Activated CD4-positive, alpha-beta memory T cell treated with anti-CD3 and anti-CD28 coated beads for 36 hours (primary cell): ENCODE results near the gene BCAT1. TPM values are rescaled to one million over a fixed set of nuclear protein-coding genes. Genes with fewer than 3 reads are reported as not detected.
"Not testable (repeated sequence)": the region's sequence is repeated elsewhere in the genome, so short reads cannot be mapped to it uniquely, and the experiment has no call there.

Source experiments
- CTCF ChIA-PET: fragments of 350-600 bp; sonication (Branson Sonifier 250); formaldehyde crosslinking; loops from one replicate; lab custom pipeline; 2021; ENCODE audit warnings: antibody characterized with exemption, inconsistent platforms; lab: Charles Lee
- POLR2A ChIA-PET: fragments of 350-600 bp; sonication (Branson Sonifier 250); formaldehyde crosslinking; loops from one replicate; lab custom pipeline; 2021; ENCODE audit warnings: antibody characterized with exemption; lab: Charles Lee
- DNase-seq: peaks from one replicate; pipeline ENCODE4 v3.0.0-alpha.2; 2020
- H3K27ac Mint-ChIP-seq: one replicate; pipeline ENCODE4 v1.8.0; 2021; ENCODE audit warnings: mixed read lengths
- H3K27me3 Mint-ChIP-seq: one replicate; pipeline ENCODE4 v1.8.0; 2021; ENCODE audit warnings: mixed read lengths
- H3K36me3 Mint-ChIP-seq: one replicate; pipeline ENCODE4 v1.8.0; 2021; ENCODE audit warnings: mixed read lengths
- H3K4me1 Mint-ChIP-seq: one replicate; pipeline ENCODE4 v1.8.0; 2021; ENCODE audit warnings: low read depth, mixed read lengths
- H3K4me3 Mint-ChIP-seq: one replicate; pipeline ENCODE4 v1.8.0; 2021; ENCODE audit warnings: mild to moderate bottlenecking, mixed read lengths
- H3K9me3 Mint-ChIP-seq: one replicate; pipeline ENCODE4 v1.8.0; 2021; ENCODE audit warnings: mixed read lengths
- intact Hi-C: fragments of 100-400 bp; cut with micrococcal nuclease; formaldehyde crosslinking; loops from one replicate; pipeline ENCODE4 v1.15.1; 2023
- total RNA-seq, 2 experiments: library from RNA; stranded (reverse); gene quantifications; one replicate each; pipeline ENCODE4 v1.2.3, GENCODE V29; 2021

Gene BCAT1
- total RNA-seq, 2 experiments from 2014 or later: 17.6 to 20.4 TPM

DNA sequence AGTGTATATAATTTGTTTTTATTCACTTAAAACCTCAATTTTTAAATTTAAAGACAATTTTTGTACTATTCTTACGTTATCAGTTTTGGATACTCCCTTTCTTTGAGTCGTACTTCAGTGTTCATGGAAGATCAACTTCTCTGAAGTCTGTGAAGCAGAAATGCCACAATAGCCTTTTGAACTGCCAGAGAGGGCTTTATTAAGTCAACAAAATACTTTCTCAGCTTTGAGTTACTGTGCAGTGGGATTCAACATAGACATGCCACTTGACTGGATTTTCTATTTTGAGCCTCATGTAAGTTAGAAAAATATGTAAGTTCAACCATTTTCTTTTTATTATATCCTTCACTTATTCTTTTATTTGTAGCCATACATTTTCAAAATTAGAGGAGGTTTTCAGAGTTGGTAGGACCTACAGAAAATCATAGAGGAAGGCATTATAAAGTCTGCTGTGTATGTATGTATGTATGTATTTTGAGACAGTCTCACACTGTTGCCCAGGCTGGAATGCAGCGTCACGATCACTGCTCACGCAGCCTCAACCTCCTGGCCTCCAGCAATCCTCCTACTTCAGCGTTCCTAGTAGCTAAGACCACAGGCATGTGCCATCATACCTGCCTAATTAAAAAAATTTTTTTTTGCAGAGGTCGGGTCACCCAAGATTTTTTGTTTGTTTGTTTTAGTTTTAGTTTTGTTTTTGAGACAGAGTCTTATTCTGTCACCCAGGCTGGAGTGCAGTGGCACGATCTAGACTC, 31.3 kb upstream of the BCAT1 start:
- no peak for DNase-seq
- Mint-ChIP-seq H3K9me3 (peaks cover 14% of the 10 kb centered on the region), H3K27ac (no peak overlapping the region), H3K27me3 (peaks cover 6% of the 10 kb centered on the region), H3K4me3 (no peak overlapping the region), H3K36me3 (peaks cover 5% of the 10 kb centered on the region), H3K4me1 (no peaks in the 10 kb centered on the region)
- CTCF ChIA-PET: interaction anchor here (1.3 to 2.0 kb wide), 2 partner anchors 11 kb away, joined by 4 to 9 read pairs; no protein-coding TSS in a partner anchor
- POLR2A ChIA-PET: no interaction called here
- intact Hi-C loops: no loop called here

DNA sequence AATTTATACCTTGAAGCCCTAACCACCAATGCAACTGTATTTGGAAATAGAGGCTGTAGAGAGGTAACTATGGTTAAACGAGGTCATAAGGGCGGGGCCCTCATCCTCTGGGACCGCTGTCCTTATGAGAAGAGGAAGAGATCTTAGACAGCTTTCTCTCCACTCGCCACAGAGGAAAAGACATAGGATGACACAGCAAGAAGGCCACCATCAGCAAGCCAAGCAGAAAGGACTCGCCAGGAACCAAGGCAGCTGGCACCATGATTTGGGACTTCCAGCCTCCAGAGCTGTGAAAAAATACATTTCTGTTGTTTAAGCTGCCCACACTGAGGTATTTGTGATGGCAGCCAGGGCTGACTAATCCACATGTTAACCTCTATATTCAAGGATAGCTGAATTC, 30.4 kb upstream of the BCAT1 start:
- no peaks in the 10 kb centered on the region for H3K4me1 Mint-ChIP-seq

DNA sequence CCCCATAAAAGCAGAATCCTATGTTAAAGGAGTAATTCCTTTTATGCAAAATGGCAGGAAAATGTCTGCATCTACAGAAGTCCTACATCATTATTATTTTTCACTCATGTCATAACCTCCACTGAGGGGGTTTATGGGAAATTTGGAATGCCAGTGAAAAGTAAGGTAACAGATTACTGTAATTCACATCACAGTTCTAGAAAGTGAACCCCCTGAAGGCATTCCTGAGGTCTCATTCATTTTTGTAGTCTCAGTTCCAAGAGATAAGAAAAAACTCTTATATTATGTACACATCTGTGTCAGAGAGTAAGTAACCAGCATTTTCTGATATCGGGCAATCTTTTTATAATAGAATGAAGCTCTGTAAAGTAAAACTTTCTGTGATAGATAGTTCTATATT, 28.8 kb upstream of the BCAT1 start:
- intact Hi-C loops: no loop called here
- H3K9me3 Mint-ChIP-seq: peaks cover 6% of the 10 kb centered on the region
- POLR2A ChIA-PET: no interaction called here

More for the DNA sequence above, 30.4 kb upstream of the BCAT1 start:
- no peak overlapping the region for H3K4me3 Mint-ChIP-seq
- peaks cover 6% of the 10 kb centered on the region for H3K27me3 Mint-ChIP-seq
- ChIA-PET POLR2A (no interaction called here), CTCF (interaction anchor here (1.3 to 2.0 kb wide), 2 partner anchors 10 to 12 kb away, joined by 4 to 9 read pairs; no protein-coding TSS in a partner anchor)
- no peak for DNase-seq
- intact Hi-C loops: no loop called here
- peaks cover 13% of the 10 kb centered on the region for H3K9me3 Mint-ChIP-seq
- no peak overlapping the region for H3K27ac Mint-ChIP-seq
- peaks cover 5% of the 10 kb centered on the region for H3K36me3 Mint-ChIP-seq

DNA sequence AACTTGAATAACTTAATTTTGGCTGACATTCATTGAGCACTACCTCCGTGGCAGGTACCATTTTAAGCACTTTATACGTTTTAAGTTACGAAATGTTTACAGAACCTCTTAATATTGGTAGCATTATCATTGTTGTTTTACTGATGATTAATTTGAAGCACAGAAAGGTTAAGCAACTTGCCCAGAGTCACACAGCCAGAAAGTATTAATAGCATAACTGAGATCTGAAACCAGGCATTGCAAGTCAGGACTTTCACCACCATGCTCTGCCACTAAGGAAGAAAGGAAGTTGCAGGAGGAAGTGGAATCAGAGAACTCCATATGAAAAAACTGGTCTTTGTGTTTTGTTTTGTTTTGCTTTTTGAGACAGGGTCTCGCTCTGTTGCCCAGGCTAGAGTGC, 28.2 kb upstream of the BCAT1 start:
- no peak overlapping the region for H3K27ac Mint-ChIP-seq
- H3K36me3 Mint-ChIP-seq: no peaks in the 10 kb centered on the region
- ChIA-PET CTCF (interaction anchor here (0.6 kb wide), 1 partner anchor 154 kb away, joined by 3 read pairs; no protein-coding TSS in a partner anchor), POLR2A (no interaction called here)
- H3K4me1 Mint-ChIP-seq: no peaks in the 10 kb centered on the region
- H3K27me3 Mint-ChIP-seq: peaks cover 5% of the 10 kb centered on the region
- intact Hi-C loops: no loop called here
- no peaks in the 10 kb centered on the region for H3K9me3 Mint-ChIP-seq
- DNase-seq: no peak
- H3K4me3 Mint-ChIP-seq: no peak overlapping the region

More for the DNA sequence above, 28.8 kb upstream of the BCAT1 start:
- H3K4me1 Mint-ChIP-seq: no peaks in the 10 kb centered on the region
- no peak for DNase-seq
- peaks cover 5% of the 10 kb centered on the region for H3K27me3 Mint-ChIP-seq
- no peak overlapping the region for H3K4me3 Mint-ChIP-seq
- H3K36me3 Mint-ChIP-seq: peaks cover 5% of the 10 kb centered on the region
- H3K27ac Mint-ChIP-seq: no peak overlapping the region
- CTCF ChIA-PET: no interaction called here

DNA sequence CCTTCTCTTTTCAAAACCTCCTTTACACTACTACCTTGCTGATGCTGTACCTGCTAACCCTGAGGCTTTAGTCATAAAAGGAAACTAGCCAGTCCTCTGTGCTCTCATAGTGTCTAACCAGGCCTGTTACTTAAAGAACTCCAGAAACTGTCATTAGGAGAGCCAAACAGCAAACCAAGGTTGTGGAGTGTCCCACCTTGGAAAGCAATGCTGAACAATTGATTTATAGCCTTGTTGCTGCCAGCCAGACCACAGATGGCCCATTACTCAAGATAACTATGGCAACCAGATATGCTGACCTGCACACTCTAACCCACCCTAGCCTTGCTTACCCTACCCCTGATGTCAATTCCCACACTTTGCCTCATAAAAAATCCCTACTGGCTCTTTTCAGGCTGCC, 26.5 kb upstream of the BCAT1 start:
- Mint-ChIP-seq H3K36me3 (no peaks in the 10 kb centered on the region), H3K27ac (no peak overlapping the region), H3K4me1 (no peaks in the 10 kb centered on the region), H3K9me3 (no peaks in the 10 kb centered on the region), H3K4me3 (no peak overlapping the region), H3K27me3 (peaks cover 5% of the 10 kb centered on the region)
- intact Hi-C loops: no loop called here
- ChIA-PET CTCF (no interaction called here), POLR2A (no interaction called here)
- DNase-seq: no peak

DNA sequence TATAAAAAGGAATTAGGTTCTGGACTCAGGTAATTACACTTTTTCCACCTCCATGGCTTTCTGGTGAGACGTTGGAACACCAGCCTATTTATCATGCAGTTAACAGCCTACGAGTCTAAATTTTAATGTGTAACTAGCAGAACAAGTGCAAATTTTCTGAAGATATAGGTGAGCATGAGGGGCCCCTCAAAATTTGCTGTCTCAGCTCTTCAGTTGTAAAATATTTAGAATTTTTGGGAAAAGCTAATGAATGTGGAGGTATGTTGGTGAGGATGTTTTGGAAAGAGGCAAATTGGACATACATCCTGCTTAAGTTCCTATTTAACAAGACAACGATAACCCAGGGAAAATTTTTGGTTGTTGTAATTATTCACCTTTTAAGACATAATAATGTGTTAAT, 25.3 kb upstream of the BCAT1 start:
- Mint-ChIP-seq H3K27ac (no peak overlapping the region), H3K9me3 (no peaks in the 10 kb centered on the region), H3K4me3 (no peak overlapping the region), H3K27me3 (peaks cover 4% of the 10 kb centered on the region), H3K36me3 (no peaks in the 10 kb centered on the region), H3K4me1 (no peaks in the 10 kb centered on the region)
- no peak for DNase-seq
- intact Hi-C loops: no loop called here
- ChIA-PET POLR2A (no interaction called here), CTCF (no interaction called here)

DNA sequence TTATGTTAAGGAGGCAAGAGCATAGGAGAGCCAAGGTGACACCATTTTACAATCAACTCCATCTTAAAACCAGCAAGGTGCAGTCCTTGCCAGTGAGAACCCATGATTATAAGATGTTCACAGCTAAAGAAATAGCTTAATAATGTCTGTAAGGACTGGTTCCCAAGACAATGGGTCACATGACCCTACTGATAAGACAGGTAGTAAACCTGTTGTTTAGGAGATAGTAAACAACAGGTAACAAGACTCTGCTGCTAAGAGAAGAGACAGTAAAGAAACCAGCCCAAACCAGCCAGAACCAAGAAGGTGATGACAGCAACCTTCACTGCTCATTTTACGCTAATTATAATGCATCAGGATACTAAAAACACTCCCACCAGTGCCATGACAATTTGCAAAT, 23.2 kb upstream of the BCAT1 start:
- no peak overlapping the region for H3K27ac Mint-ChIP-seq
- POLR2A ChIA-PET: no interaction called here
- no peak overlapping the region for H3K4me3 Mint-ChIP-seq
- CTCF ChIA-PET: interaction anchor here (0.6 to 1.3 kb wide), 2 partner anchors 19 to 21 kb away, joined by 4 to 5 read pairs; no protein-coding TSS in a partner anchor
- peaks cover 3% of the 10 kb centered on the region for H3K27me3 Mint-ChIP-seq
- intact Hi-C loops: no loop called here
- H3K4me1 Mint-ChIP-seq: no peaks in the 10 kb centered on the region
- DNase-seq: no peak
- H3K36me3 Mint-ChIP-seq: no peaks in the 10 kb centered on the region
- H3K9me3 Mint-ChIP-seq: no peaks in the 10 kb centered on the region

DNA sequence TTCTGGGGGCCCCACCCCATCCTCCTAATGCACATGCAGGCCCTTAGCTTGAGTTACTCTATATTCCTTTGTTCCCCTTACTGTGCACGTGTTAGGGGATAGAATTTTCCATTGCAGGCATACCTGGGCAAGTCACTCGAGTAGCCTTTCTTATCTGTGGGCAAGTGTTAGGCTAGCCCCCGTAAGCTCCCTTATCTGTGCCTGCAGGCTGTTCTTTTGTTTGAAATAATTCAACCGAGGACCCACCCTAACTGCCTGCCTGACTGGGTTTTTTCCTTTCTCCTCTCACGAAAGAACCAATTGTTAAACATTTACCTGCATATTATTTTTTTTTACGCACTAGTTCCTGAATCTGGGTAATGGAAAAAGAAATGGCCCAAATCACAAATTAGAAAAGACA, 21.3 kb upstream of the BCAT1 start:
- ChIA-PET POLR2A (no interaction called here), CTCF (no interaction called here)
- H3K4me3 Mint-ChIP-seq: no peak overlapping the region
- H3K4me1 Mint-ChIP-seq: no peaks in the 10 kb centered on the region
- DNase-seq: no peak
- no peaks in the 10 kb centered on the region for H3K36me3 Mint-ChIP-seq
- intact Hi-C loops: no loop called here
- no peaks in the 10 kb centered on the region for H3K27me3 Mint-ChIP-seq
- no peak overlapping the region for H3K27ac Mint-ChIP-seq
- H3K9me3 Mint-ChIP-seq: no peaks in the 10 kb centered on the region

DNA sequence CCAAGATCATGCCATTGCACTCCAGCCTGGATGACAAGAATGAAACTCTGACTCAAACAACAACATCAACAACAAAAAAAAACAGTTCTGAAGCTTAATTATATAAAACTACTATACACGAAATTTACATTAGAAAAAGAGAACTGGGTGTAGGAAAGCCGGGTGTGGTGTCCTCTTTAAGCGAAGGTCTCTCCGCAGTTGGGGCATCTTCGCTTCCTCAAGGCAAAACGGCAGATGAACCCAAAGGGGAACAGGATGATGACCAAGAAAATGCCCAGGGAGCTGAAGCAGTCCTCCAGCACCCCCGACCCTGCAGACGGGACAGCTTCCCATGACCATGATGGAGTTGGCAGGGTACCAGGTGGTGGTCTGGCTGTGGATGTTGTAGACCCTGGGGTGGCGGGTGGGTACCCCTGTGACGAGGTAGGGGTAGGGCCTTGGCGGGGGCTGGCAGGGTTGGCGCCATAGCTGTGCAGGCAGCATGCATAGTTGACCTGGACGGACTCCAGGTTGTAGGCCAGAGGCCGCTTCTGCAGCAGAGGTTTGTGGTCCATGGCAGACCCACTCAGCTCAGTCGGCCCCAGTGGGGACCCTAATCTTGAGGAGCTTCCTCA, 18.2 kb upstream of the BCAT1 start:
- no peaks in the 10 kb centered on the region for H3K4me1 Mint-ChIP-seq
- H3K27ac Mint-ChIP-seq: no peak overlapping the region
- no peak overlapping the region for H3K4me3 Mint-ChIP-seq
- intact Hi-C loops: no loop called here
- CTCF ChIA-PET: no interaction called here
- POLR2A ChIA-PET: no interaction called here
- no peaks in the 10 kb centered on the region for H3K36me3 Mint-ChIP-seq
- no peaks in the 10 kb centered on the region for H3K27me3 Mint-ChIP-seq
- H3K9me3 Mint-ChIP-seq: peaks cover 5% of the 10 kb centered on the region
- DNase-seq: no peak

DNA sequence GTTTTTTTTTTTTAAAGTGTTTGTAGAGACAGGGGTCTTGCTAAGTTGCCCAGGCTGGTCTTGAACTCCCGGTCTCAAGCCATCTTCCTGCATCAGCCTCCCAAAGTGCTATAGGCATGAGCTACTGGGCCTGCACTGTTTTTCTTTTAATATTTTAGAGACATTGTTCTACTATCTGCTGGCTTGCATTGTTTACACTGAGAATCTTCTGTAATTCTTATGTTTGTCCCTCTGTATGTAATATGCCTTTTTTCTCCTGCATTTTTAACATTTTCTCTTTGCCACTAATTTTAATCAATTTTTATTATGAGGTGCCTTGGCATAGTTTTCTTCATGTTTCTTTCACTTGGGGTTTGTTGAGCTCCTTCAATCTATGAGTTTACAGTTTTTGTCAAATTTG, 15.4 kb upstream of the BCAT1 start:
- H3K4me3 Mint-ChIP-seq: no peak overlapping the region
- H3K9me3 Mint-ChIP-seq: peaks cover 5% of the 10 kb centered on the region
- intact Hi-C loops: no loop called here
- H3K27ac Mint-ChIP-seq: no peak overlapping the region
- ChIA-PET POLR2A (no interaction called here), CTCF (interaction anchor here (0.9 to 1.7 kb wide), 2 partner anchors 160 to 191 kb away, joined by 3 to 5 read pairs; no protein-coding TSS in a partner anchor)
- no peaks in the 10 kb centered on the region for H3K36me3 Mint-ChIP-seq
- DNase-seq: no peak
- peaks cover 10% of the 10 kb centered on the region for H3K4me1 Mint-ChIP-seq
- H3K27me3 Mint-ChIP-seq: peaks cover 6% of the 10 kb centered on the region

DNA sequence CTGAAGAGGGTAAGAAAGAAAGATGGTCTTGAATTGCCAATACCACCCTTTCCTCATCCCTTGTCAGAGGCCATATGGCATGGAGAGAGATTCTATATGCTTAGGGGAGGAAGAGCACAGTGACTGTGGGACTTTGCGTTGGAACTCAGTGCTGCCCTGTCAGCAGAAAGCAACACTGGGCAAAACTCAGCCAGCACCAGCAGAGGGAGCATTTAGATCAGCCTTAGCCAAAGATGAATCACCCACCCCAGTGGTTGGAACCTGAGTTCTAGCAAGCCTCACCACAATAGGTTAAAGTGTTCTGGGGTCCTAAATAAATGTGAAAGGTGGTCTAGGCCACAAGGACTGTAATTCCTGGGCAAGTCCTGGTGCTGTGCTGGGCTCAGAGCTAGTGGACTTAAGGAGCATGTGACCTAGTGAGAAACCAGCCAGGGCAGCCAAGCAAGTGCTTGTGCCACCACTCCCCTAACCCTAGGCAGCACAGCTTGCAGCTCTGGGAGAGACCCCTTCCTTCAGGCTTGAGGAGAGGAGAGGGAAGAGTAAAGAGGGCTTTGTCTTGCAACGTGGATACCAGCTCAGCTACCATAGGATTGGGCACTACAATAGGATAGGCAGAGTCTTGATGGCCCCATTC, 11.4 kb upstream of the BCAT1 start:
- Mint-ChIP-seq H3K27ac (no peak overlapping the region), H3K4me3 (no peak overlapping the region), H3K27me3 (peaks cover 10% of the 10 kb centered on the region), H3K9me3 (peaks cover 5% of the 10 kb centered on the region), H3K4me1 (peaks cover 14% of the 10 kb centered on the region), H3K36me3 (no peaks in the 10 kb centered on the region)
- CTCF ChIA-PET: interaction anchor here (0.6 kb wide), 1 partner anchor 79 kb away, joined by 3 read pairs; no protein-coding TSS in a partner anchor
- peak; percentile 71 for DNase-seq
- POLR2A ChIA-PET: no interaction called here
- intact Hi-C loops: loop anchor here (1.0 to 2.0 kb wide), 2 partner anchors 30 to 93 kb away; no protein-coding TSS in a partner anchor

DNA sequence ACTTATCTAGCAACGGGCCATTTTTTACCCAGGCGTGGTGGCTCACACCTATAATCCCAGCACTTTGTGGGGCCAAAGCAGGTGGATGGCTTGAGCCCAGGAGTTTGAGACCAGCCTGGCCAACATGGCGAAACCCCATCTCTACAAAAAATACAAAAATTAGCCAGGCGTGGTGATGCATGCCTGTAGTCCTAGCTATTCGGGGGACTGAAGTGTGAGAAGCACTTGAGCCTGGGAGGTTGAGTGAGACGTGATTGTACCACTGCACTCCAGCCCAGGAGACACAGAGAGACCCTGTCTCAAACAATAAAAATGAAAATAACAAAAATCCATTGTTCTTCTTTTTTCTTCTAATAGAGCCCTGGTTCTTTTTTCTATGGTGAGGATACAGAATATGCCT, 7.5 kb upstream of the BCAT1 start:
- POLR2A ChIA-PET, H3K4me3 Mint-ChIP-seq, CTCF ChIA-PET, DNase-seq, H3K36me3 Mint-ChIP-seq, intact Hi-C loops, H3K9me3 Mint-ChIP-seq, H3K27ac Mint-ChIP-seq: not testable (repeated sequence)
- Mint-ChIP-seq H3K4me1 (peaks cover 21% of the 10 kb centered on the region), H3K27me3 (peaks cover 26% of the 10 kb centered on the region)
